NCI-H1092 treated with DMSO at 0.1 percent for 48 hours (cell line): ENCODE data around the gene ZNF770.

Source experiments
- DNase-seq: peaks from one replicate; lab custom pipeline; 2025; lab: John Stamatoyannopoulos, UW

ZNF770 gene

GRCh38 chr15:34988027-34988902, at the start of gene ZNF770:
ZNF770 (minus strand) TSS chr15:34988287; CDS start chr15:34983434, 4,853 bp downstream.
- DNase-seq: peak; percentile 64

DNA sequence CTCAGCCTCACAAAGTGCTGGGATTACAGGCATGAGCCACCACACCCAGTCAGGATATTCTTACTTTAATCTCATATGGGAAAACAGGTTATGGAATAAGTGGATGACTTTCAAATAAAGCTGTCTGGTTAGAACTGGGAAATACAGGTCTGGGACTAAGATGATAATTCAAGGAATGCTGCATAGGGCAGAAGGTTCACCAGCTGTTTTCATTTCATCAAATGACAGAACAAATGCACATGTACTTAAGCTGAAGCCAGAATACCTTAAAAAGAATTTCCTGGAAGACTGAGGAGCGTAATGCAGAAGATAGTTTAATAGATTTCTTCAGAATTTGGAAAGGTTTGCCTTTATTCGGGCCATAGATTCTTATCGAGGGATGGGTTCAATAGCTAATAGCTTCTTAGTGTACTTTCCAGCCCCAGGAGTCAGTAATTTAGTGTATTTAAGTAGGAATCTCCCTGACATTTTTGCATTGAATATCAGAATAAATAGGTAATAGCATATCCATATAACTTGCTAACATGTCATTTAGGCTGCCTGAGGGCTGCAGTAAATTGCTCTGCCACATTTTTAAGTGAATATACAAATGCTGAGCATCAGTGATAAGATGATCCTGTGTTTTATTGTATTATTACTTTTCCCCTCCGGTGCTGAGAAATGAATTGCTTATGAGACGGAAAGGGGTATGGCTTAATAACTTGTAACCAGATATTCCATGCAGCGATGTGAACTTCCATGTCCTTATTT, 40.3 kb upstream of the ZNF770 start:
- DNase-seq: no peak

GRCh38 chr15:35023804-35024203, 35.7 kb upstream of the ZNF770 start:
- no peak for DNase-seq

GRCh38 chr15:35020974-35021373, 32.9 kb upstream of the ZNF770 start:
- DNase-seq: no peak

DNA sequence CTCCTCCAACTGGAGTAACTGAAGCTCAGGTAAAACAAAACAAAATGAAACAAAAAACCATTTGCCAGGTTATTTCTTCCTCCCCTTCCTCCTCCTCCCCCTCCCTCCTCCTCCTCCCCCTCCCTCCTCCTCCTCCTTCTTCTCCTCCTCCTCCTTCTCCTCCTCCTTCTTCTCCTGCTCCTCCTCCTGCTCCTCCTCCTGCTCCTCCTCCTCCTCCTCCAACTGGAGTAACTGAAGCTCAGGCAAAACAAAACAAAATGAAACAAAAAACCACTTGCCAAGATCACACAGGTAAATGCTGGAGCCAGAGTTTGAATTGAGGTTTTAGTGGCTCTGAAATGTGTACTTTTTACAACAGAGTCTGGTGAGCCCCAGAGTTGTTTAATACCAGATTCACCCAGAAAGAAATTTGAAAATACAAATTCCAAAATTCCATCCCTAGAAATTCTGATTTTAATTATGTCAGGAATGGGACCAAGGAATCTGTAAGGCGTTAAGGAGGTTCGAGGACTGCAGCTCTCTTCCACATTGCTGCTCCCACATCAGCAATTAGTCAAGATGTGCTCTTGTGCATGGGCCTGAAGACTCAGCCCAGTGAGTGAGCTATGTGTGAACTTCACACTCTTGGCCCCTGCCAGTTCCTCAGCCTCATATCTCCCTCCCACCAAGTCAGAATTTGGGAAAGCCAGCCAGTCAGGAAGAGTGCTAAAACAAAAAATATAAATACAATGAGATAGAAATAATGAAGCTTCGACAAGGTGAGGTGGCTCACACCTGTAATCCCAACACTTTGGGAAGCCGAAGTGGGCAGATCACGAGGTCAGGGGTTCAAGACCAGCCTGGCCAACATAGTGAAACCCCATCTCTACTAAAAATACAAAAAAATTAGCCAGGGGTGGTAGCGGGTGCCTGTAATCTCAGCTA, 31.6 kb upstream of the ZNF770 start:
- DNase-seq: no peak

GRCh38 chr15:35014241-35014640, 26.2 kb upstream of the ZNF770 start:
- no peak for DNase-seq

GRCh38 chr15:35013370-35013769, 25.3 kb upstream of the ZNF770 start:
- DNase-seq: no peak

GRCh38 chr15:35007397-35007796, 19.3 kb upstream of the ZNF770 start:
- no peak for DNase-seq

- DNase-seq: no peak
Observed at GRCh38 chr15:35005933-35006332, 17.8 kb upstream of the ZNF770 start.

GRCh38 chr15:35003928-35004327, 15.8 kb upstream of the ZNF770 start:
- no peak for DNase-seq

- DNase-seq: no peak
Observed at GRCh38 chr15:35000511-35000910, 12.4 kb upstream of the ZNF770 start.

GRCh38 chr15:34999906-35000305, 11.8 kb upstream of the ZNF770 start:
- no peak for DNase-seq

DNA sequence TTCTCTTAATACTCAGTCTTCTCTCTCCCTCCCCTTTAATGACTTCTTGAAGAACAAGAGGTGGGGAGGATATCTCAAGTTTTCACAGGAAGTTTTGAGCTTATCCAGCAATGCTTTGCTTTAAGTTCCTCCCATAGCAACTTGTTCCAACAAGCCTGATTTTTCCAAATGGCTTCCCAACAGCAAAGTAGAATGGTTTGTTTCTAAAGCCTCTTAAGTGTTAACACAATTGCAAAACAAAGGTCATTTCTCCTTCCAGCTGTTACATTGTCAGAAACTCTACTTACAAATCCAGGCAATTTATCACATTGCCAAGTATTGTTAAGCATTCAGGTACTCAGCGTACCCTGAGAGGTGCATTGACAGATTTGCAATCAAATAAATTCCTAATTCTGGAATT, 6.8 kb upstream of the ZNF770 start:
- no peak for DNase-seq

DNA sequence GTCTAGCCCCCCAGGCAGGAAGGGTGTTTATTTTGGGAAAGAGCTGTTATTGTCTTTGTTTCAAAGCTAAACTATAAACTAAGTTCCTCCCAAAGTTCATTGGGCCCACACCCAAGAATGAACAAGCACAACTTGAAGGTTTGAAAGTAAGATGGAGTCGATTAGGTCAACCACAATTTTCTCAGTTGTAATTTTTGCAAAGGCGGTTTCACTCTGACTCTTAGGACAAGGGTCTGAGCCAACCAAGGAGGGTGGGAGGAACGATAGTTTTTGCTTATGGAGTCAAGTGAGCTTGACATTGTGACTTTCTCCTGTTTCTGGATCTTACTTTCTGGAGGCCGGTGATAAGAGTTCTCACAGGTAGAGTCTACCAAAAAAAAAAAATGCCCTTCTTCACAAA, 5.8 kb upstream of the ZNF770 start:
- no peak for DNase-seq

- DNase-seq: no peak
Observed at GRCh38 chr15:34993412-34993811, 5.3 kb upstream of the ZNF770 start.

- peak; percentile 31 for DNase-seq
Observed at GRCh38 chr15:34987609-34988026, 469 bp downstream of the ZNF770 start.

DNA sequence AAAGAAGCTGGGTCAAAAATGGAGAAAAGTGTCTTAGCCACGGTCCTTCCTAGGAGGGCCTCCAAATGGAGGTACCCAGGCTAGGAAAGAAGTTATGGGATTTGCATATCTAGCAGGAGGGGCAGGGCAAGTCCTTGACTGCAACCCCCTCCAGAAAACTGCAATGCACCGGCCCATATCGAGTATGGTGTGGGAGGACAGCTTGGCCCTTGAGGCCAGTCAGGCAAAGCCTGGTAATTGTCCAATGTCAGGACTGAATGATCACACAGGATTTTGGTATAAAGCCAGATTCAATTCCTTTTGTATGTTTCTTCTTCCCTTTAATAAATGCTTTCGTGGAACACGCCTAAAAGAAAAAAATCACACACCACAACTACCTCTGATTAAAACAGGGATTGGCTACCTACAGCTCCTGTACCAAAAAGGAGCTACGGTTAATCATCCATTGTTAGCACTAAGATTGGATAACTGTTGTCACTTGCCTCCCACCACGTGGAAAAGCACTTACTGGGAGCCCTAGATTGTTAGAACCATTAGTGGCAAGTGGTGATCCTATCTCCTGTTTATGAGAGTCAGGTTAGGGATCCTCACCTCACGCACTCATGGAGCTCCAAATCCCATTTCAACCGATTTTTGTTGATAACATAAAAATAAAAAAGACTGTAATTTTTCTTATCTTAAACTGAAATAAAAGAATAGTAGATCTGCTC, 1.2 kb downstream of the ZNF770 start:
- no peak for DNase-seq

- DNase-seq: no peak
Observed at GRCh38 chr15:34986326-34986725, 1.8 kb downstream of the ZNF770 start.

DNA sequence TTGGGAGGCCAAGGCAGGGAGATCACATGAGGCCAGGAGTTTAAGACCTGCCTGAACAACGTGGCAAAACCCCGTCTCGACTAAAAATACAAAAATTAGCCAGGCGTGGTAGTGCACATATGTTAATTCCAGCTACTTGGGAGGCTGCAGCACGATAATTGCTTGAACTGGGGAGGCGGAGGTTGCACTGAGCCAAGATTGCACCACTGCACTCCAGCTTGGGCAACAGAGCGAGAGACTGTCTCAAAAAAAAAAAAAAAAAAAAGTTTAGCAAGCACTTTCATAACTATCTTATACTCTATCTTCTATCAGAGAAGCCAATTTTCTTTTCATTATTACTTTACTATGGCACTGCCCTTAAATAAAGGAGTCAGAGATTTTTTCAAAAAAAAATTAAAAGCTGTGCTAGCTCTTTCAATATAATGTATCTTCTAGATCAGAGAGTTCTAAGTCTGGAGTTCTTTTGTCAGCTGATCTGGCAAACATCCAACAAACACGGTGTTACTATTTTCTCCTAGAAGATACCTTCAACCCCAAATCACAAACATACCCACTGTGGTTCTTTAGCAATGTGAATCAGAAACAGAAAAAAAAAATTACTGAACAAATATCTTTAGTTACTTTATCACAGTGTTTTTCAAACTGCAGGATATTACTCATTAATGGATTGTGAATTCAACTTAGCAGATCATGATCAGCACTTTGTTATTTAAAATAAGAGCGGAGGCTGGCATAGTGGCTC, 3.0 kb downstream of the ZNF770 start:
- DNase-seq: no peak

DNA sequence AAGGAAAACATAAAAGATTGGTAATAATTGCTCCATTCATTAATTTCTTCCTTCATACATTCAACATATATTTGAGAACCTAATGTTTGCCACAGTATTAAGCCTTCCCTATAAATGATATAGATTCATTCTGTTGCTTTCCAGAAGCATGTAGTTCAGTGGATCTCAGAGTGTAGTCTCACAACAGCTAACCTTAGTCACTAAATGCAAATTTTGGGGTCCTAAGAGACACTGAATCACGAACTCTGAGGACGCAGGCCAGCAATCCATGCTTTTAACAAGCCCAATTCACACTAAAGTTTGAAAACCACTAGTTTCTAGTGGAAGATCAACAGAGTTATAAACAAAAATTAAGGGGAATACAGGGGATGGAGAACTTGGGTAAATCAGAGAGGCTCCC, 11.3 kb downstream of the ZNF770 start:
- DNase-seq: no peak

- DNase-seq: no peak
Observed at GRCh38 chr15:34976073-34976472, 12.0 kb downstream of the ZNF770 start.
